GM12878 (cell line): ENCODE results near the gene SLC47A2. TPM values are rescaled to one million over a fixed set of nuclear protein-coding genes. Genes with fewer than 3 reads are reported as not detected.
A peak's percentile ranks its signal among the peaks of the same experiment; 100 is the strongest.

Source experiments
- ATAC-seq: fragments of 200-7000 bp; cut with Tn5 transposase; 3 replicates; pipeline ENCODE4 v1.9.1; 2020; ENCODE audit warnings: mild to moderate bottlenecking, moderate library complexity
- BruUV-seq: library from RNA; stranded (reverse); fragments of 400-500 nt; replicated peaks from 2 replicates; lab custom pipeline; 2021; lab: Mats Ljungman, UMichigan
- CTCF ChIA-PET: fragments of 300-600 bp; sonication (Branson Sonifier 250); formaldehyde crosslinking; extraction: SDS; loops from one replicate; lab custom pipeline; 2021; ENCODE audit warnings: inconsistent platforms; lab: Yijun Ruan, JAX
- POLR2A ChIA-PET: fragments of 350-600 bp; formaldehyde crosslinking; extraction: SDS; loops from one replicate; lab custom pipeline; 2021; ENCODE audit warnings: inconsistent platforms; lab: Charles Lee
- RAD21 ChIA-PET: fragments of 300-600 bp; sonication (Branson Sonifier 250); formaldehyde crosslinking; loops from one replicate; lab custom pipeline; 2023; ENCODE audit warnings: antibody characterized with exemption; ENCODE audit not compliant: unreplicated experiment; lab: Charles Lee
- SMC1A ChIA-PET: fragments of 300-600 bp; sonication (Branson Sonifier 250); formaldehyde crosslinking; loops from one replicate; lab custom pipeline; 2023; ENCODE audit not compliant: unreplicated experiment, uncharacterized antibody; lab: Charles Lee
- DNase-seq: peaks from one replicate; pipeline ENCODE4 v3.0.0-alpha.2; 2011; ENCODE audit warnings: low read depth, low spot score
- FAIRE-seq: peaks from 3 replicates; lab custom pipeline; 2011; peaks lifted over from hg19 to GRCh38; lab: Jason Lieb, UNC
- H2AFZ ChIP-seq: 2 replicates; pipeline ENCODE4 v1.6.0; 2011; ENCODE audit warnings: low read depth, low read length, control low read depth; ENCODE audit not compliant: control insufficient read depth
- H3K27ac ChIP-seq: 2 replicates; pipeline ENCODE4 v1.5.1; 2011; ENCODE audit warnings: control low read depth; ENCODE audit not compliant: control insufficient read depth, insufficient read depth
- H3K27me3 ChIP-seq, 2 experiments: replicated peaks in 1 of 2; 2 replicates each; pipeline versions ENCODE4 v1.6.0 to v1.6.1; 2011; ENCODE audit warnings: low read length in 1 of 2; ENCODE audit not compliant: control insufficient read depth in 2 of 2, insufficient read depth in 2 of 2
- H3K36me3 ChIP-seq, 2 experiments: 2 replicates each; pipeline ENCODE4 v1.5.1; 2011; ENCODE audit warnings: low read length in 1 of 2; ENCODE audit not compliant: control insufficient read depth in 2 of 2, insufficient read depth in 2 of 2
- H3K4me1 ChIP-seq: 2 replicates; pipeline ENCODE4 v1.6.1; 2011; ENCODE audit warnings: mild to moderate bottlenecking, low read length, moderate library complexity, mixed read lengths; ENCODE audit not compliant: control insufficient read depth, insufficient read depth
- H3K4me2 ChIP-seq: 2 replicates; pipeline ENCODE4 v1.6.0; 2011; ENCODE audit warnings: control low read depth; ENCODE audit not compliant: control insufficient read depth, insufficient read depth
- H3K4me3 ChIP-seq: fragments of 200-600 bp; sonication (generic); 2 replicates; pipeline ENCODE4 v1.5.1; 2016
- H3K79me2 ChIP-seq: 2 replicates; pipeline ENCODE4 v1.6.0; 2011; ENCODE audit warnings: low read length; ENCODE audit not compliant: control insufficient read depth, insufficient read depth
- H3K9ac ChIP-seq: 2 replicates; pipeline ENCODE4 v1.8.0; 2011; ENCODE audit warnings: low read length, control low read depth, mixed read lengths; ENCODE audit not compliant: control insufficient read depth, insufficient read depth
- H3K9me3 ChIP-seq: replicated peaks from 3 replicates; pipeline ENCODE4 v1.5.1; 2011; ENCODE audit warnings: mild to moderate bottlenecking, low read length; ENCODE audit not compliant: control insufficient read depth, insufficient read depth
- H4K20me1 ChIP-seq: 2 replicates; pipeline ENCODE4 v1.6.0; 2011; ENCODE audit not compliant: control insufficient read depth, insufficient read depth
- BCL3 ChIP-seq: IDR thresholded peaks from 2 replicates; pipeline ENCODE4 v1.6.1; 2011; ENCODE audit warnings: borderline replicate concordance, low read depth, mild to moderate bottlenecking, moderate library complexity, low read length; ENCODE audit not compliant: insufficient read depth, poor library complexity, severe bottlenecking
- CBFB ChIP-seq: IDR thresholded peaks from 2 replicates; pipeline ENCODE4 v1.6.1; 2016; ENCODE audit warnings: antibody characterized with exemption, low read depth
- CREM ChIP-seq: IDR thresholded peaks from 2 replicates; pipeline ENCODE4 v1.6.1; 2014; ENCODE audit warnings: antibody characterized with exemption, low read depth
- E2F8 ChIP-seq: fragments of 450-650 bp; IDR thresholded peaks from 2 replicates; pipeline ENCODE4 v1.6.1; 2018; ENCODE audit warnings: mild to moderate bottlenecking, low read depth, moderate library complexity; ENCODE audit not compliant: partially characterized antibody
- EGR1 ChIP-seq, 2 experiments: IDR thresholded peaks; 1 replicate in 1 of 2; 2 replicates in 1 of 2; pipeline ENCODE4 v1.6.1; 2011 to 2012; ENCODE audit warnings: low read depth in 2 of 2, low read length in 2 of 2, borderline replicate concordance in 1 of 2, mild to moderate bottlenecking in 1 of 2, moderate library complexity in 1 of 2
- ETV6 ChIP-seq, 2 experiments: fragments of 450-650 bp in 1 of 2; IDR thresholded peaks in 1 of 2; conservative IDR thresholded peaks in 1 of 2; 2 replicates each; pipeline ENCODE4 v1.6.1; 2014; ENCODE audit warnings: antibody characterized with exemption in 1 of 2, borderline replicate concordance in 1 of 2, low read depth in 1 of 2, mild to moderate bottlenecking in 1 of 2, moderate library complexity in 1 of 2
- GATAD2B ChIP-seq: fragments of 450-650 bp; conservative IDR thresholded peaks from 2 replicates; pipeline ENCODE4 v1.6.1; 2017; ENCODE audit warnings: low read depth, mild to moderate bottlenecking, moderate library complexity
- IKZF2 ChIP-seq, 2 experiments: fragments of 450-650 bp; IDR thresholded peaks; 2 replicates each; pipeline ENCODE4 v1.6.1; 2017; ENCODE audit warnings: mild to moderate bottlenecking in 2 of 2, moderate library complexity in 2 of 2
- KAT2A ChIP-seq: conservative IDR thresholded peaks from 2 replicates; pipeline ENCODE4 v1.6.1; 2011; ENCODE audit warnings: low read depth, low read length; ENCODE audit not compliant: control insufficient read depth
- MLLT1 ChIP-seq: fragments of 450-650 bp; IDR thresholded peaks from 2 replicates; pipeline ENCODE4 v1.6.1; 2016; ENCODE audit warnings: mild to moderate bottlenecking
- NFIC ChIP-seq: IDR thresholded peaks from 2 replicates; pipeline ENCODE4 v1.6.1; 2012; ENCODE audit warnings: low read depth, mild to moderate bottlenecking, inconsistent platforms, low read length, moderate library complexity
- NRF1 ChIP-seq: conservative IDR thresholded peaks from 2 replicates; pipeline ENCODE4 v1.6.1; 2011; ENCODE audit warnings: mild to moderate bottlenecking, low read depth, low read length, improper control_type of control experiment
- SMC3 ChIP-seq: IDR thresholded peaks from 2 replicates; pipeline ENCODE4 v1.6.1; 2011; ENCODE audit warnings: low read length, improper control_type of control experiment, borderline replicate concordance
- SREBF1 ChIP-seq: IDR thresholded peaks from 2 replicates; pipeline ENCODE4 v1.6.1; 2012; ENCODE audit warnings: mild to moderate bottlenecking, low read length
- SUZ12 ChIP-seq: fragments of 200-600 bp; sonication (generic); IDR thresholded peaks from one replicate; pipeline ENCODE4 v1.6.1; 2018; ENCODE audit warnings: antibody characterized with exemption, mild to moderate bottlenecking; ENCODE audit not compliant: unreplicated experiment
- TCF7 ChIP-seq: IDR thresholded peaks from 2 replicates; pipeline ENCODE4 v1.6.1; 2014; ENCODE audit warnings: antibody characterized with exemption, borderline replicate concordance
- WGBS: methylation state at CpG from one replicate; pipeline ENCODE4 v1.1.6; 2016; ENCODE audit warnings: low lambda C conversion rate; ENCODE audit not compliant: insufficient replicate concordance, insufficient coverage; ENCODE audit errors: missing lambda C conversion rate; 5-methylcytosine and 5-hydroxymethylcytosine counted together
- in situ Hi-C: fragments of 300-500 bp; cut with MboI; formaldehyde crosslinking; loops from 9 replicates; pipeline ENCODE4 v1.14.3; 2018; ENCODE audit warnings: mixed read lengths
- intact Hi-C: fragments of 100-400 bp; cut with micrococcal nuclease; formaldehyde crosslinking; loops from one replicate; pipeline ENCODE4 v1.14.2; 2022; ENCODE audit not compliant: unreplicated experiment
- polyA plus RNA-seq, 11 experiments: library from polyadenylated mRNA; depleted of rRNA in 4 of 11; unstranded in 6 of 11; stranded (reverse) in 5 of 11; fragments of >200 nt; fragmentation: Nextera tagmentation in 4 of 11; fragmentation: Illumina TruSeq in 1 of 11; extraction: Ambion mirVana in 4 of 11; extraction: Trizol in 1 of 11; gene quantifications; 1 replicate in 1 of 11; 2 replicates in 10 of 11; pipeline versions ENCODE4 v1.2.1 to v1.2.3, GENCODE V29; 2011 to 2016; ENCODE audit warnings: inconsistent platforms in 2 of 11, missing spikeins in 2 of 11, low read depth in 1 of 11
- total RNA-seq, 4 experiments: library from RNA; depleted of rRNA in 3 of 4; stranded (reverse); fragments of >200 nt in 3 of 4; fragmentation: Illumina TruSeq in 1 of 4; extraction: Trizol in 1 of 4; gene quantifications; 2 replicates each; pipeline versions ENCODE4 v1.2.1 to v1.2.3, GENCODE V29; 2013 to 2021

SLC47A2 gene
- total and polyA plus RNA-seq, 10 of the 15 experiments (the other 5 are each of a cell fraction or from before 2014, with no cell fraction given): not detected

- ChIA-PET RAD21 (no interaction called here), POLR2A (no interaction called here), CTCF (no interaction called here), SMC1A (no interaction called here)
- no peaks in the 10 kb centered on the region for H3K9me3 ChIP-seq
- H3K27me3 ChIP-seq: no peaks in the 10 kb centered on the region
- no peak for TF ChIP-seq ETV6 (conservative IDR thresholded peaks at IDR 0.05 in 1 of 2, IDR thresholded peaks at IDR 0.05 in 1 of 2; ENCODE audit: borderline replicate concordance in 1 of 2, low read depth in 1 of 2)
- no peak for TF ChIP-seq GATAD2B
- TF ChIP-seq SUZ12: no peak
- no peak for TF ChIP-seq IKZF2 (IDR thresholded peaks at IDR 0.05)
- no peak for TF ChIP-seq NFIC
- no peak for TF ChIP-seq BCL3
- TF ChIP-seq TCF7: no peak
- no peak for TF ChIP-seq KAT2A
- no peak for TF ChIP-seq EGR1 (IDR thresholded peaks at IDR 0.05; ENCODE audit: borderline replicate concordance in 1 of 2, low read depth in 2 of 2, low read length in 2 of 2)
- TF ChIP-seq SREBF1: no peak
- no peak for TF ChIP-seq CBFB
- no peak for TF ChIP-seq MLLT1
- TF ChIP-seq CREM: no peak
- no peak for TF ChIP-seq SMC3
- no peak for TF ChIP-seq E2F8
- TF ChIP-seq NRF1: no peak
- no peaks in the 10 kb centered on the region for H3K4me1 ChIP-seq
- ATAC-seq (peak; percentile 34; the same call in 1 of the 3 replicates), FAIRE-seq (no peak), DNase-seq (no peak)
- H3K27ac ChIP-seq: no peak overlapping the region
- intact Hi-C loops: no loop called here
- no peak overlapping the region for H3K9ac ChIP-seq
- H2AFZ ChIP-seq: no peak overlapping the region
- H3K4me2 ChIP-seq: no peak overlapping the region
- no peak overlapping the region for H3K4me3 ChIP-seq
- no peaks in the 10 kb centered on the region for H3K79me2 ChIP-seq
- 41% methylated on average over 21 of the region's 22 CpGs for WGBS
- no peaks in the 10 kb centered on the region for H4K20me1 ChIP-seq
- in situ Hi-C loops: no loop called here
- no TSS peak for BruUV-seq
- no peaks in the 10 kb centered on the region for H3K36me3 ChIP-seq
Observed at GRCh38 chr17:19705771-19706770, 10.3 kb downstream of the SLC47A2 start.
